Measurements from ENCODE around the gene SPRN.

Gene SPRN

DNA sequence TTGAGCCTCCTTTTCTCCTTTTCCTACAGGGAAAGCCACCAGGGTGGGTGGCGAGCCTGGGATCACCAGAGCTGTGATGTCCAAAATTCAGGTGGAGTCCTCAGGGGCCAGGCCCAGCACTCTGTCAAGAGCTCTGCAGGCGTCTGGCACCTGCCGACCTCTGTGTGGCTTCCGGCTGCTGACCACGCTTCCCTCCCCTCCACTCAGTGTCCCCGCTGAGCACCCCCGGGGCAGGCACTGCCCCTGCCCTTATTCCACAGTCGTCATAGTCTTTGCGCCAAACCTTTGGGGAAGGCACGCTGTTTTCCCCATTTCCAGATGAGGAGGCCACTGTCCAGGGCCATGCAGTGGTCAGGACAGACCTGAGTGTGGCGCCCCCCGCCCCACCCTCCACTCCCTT is 22.9 kb downstream of the SPRN start:
- in situ Hi-C loops (cut with HindIII; ENCODE audit: low sequenced_read_pairs), result no loop called here
- TF ChIP-seq, protein P1, sequence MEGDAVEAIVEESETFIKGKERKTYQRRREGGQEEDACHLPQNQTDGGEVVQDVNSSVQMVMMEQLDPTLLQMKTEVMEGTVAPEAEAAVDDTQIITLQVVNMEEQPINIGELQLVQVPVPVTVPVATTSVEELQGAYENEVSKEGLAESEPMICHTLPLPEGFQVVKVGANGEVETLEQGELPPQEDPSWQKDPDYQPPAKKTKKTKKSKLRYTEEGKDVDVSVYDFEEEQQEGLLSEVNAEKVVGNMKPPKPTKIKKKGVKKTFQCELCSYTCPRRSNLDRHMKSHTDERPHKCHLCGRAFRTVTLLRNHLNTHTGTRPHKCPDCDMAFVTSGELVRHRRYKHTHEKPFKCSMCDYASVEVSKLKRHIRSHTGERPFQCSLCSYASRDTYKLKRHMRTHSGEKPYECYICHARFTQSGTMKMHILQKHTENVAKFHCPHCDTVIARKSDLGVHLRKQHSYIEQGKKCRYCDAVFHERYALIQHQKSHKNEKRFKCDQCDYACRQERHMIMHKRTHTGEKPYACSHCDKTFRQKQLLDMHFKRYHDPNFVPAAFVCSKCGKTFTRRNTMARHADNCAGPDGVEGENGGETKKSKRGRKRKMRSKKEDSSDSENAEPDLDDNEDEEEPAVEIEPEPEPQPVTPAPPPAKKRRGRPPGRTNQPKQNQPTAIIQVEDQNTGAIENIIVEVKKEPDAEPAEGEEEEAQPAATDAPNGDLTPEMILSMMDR (IDR thresholded peaks at IDR 0.05; ENCODE audit: low read depth, low read length, missing control alignments), result no peak
- no peak overlapping the region for H3K4me3 ChIP-seq (ENCODE audit: low read depth, low read length)
- no peak for DNase-seq (ENCODE audit: low read depth)

DNA sequence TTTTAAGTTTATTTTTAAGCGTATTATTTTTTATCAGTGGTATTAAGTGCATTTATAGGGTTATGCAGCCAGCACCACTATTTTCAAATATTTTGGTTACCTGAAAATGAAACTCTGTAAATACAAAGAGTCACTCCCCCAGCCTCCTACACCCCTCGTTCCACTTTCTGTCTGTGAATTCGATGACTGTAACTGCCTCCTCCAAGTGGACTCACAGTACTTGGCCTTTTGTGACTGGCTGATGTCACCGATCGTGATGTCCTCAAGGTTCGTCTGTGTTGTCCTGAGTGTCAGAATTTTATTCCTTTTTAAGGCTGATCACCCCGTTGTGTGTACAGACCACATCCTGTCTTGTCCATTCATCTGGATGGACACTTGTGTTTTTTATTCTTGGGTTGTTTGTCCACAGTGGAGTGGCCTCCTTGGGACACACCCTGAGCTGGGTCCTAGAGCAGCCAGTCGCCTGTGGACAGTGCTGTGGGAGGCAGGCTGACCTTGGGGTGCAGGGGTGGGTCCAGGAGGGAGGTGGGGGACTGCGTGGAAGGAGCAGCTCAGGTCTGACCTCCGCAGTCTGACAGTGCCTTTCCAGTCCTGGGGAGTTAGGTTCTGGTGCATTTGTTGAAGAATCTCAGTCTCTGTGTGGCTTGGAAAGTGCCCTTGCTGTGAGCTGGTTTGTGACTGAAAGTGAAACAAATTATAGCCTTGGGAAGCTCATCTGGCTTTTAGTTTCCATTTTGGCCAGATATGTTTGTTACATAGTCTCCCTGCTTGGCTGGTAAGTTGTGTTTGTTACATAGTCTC is 23.6 kb downstream of the SPRN start:
- TF ChIP-seq, protein P1 (IDR thresholded peaks at IDR 0.05; ENCODE audit: low read depth, low read length, missing control alignments), result no peak
- no peak for DNase-seq (ENCODE audit: low read depth)
- H3K4me3 ChIP-seq (ENCODE audit: low read depth, low read length), result no peak overlapping the region
- in situ Hi-C loops (cut with HindIII; ENCODE audit: low sequenced_read_pairs), result no loop called here

DNA sequence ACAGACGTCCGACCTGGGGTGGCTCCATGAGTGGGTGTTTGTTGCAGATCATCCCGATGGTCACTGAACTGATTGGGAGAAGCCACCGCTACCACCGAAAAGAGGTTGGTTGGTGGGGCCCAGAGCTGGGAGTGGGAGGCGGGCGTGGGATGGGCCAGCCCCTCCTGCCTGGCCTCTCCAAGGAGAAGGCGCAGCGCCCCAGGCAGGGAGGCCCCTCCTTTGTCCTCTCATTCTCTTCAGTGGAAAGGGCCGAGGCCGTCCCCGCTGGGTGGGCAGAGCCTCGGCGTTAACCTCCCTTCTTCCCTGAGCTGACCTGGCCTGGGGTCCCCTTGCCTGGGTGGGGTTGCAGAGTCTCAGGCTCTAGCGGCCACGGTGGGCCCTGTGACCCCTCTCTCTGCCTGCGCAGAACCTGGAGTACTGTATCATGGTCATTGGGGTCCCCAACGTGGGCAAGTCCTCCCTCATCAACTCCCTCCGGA is 25.3 kb downstream of the SPRN start:
- no peak overlapping the region for H3K4me3 ChIP-seq (ENCODE audit: low read depth, low read length)
- no peak for DNase-seq (ENCODE audit: low read depth)
- TF ChIP-seq, protein P1 (IDR thresholded peaks at IDR 0.05; ENCODE audit: low read depth, low read length, missing control alignments), result no peak
- in situ Hi-C loops (cut with HindIII; ENCODE audit: low sequenced_read_pairs), result no loop called here

DNA sequence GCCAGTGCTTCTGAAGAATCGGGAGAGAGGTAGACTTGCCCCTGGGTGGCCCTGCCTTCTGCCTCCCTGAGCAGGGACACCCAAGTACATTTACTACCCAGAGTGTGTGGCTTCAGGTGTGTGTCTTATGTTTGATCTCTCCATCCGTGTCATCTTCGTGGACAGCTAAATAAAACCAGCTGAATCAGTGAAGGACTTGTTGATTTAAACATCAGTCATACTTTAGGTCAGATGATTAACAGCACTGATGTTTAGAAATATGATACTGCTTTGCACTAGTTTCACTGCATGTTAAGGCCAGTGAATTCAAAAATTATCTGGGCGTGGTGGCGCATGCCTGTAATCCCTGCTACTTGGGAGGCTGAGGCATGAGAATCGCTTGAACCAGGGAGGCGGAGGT is 26.5 kb downstream of the SPRN start:
- no peak for DNase-seq (ENCODE audit: low read depth)
- H3K4me3 ChIP-seq (ENCODE audit: low read depth, low read length), result no peak overlapping the region
- TF ChIP-seq, protein P1 (IDR thresholded peaks at IDR 0.05; ENCODE audit: low read depth, low read length, missing control alignments), result no peak
- in situ Hi-C loops (cut with HindIII; ENCODE audit: low sequenced_read_pairs), result no loop called here

DNA sequence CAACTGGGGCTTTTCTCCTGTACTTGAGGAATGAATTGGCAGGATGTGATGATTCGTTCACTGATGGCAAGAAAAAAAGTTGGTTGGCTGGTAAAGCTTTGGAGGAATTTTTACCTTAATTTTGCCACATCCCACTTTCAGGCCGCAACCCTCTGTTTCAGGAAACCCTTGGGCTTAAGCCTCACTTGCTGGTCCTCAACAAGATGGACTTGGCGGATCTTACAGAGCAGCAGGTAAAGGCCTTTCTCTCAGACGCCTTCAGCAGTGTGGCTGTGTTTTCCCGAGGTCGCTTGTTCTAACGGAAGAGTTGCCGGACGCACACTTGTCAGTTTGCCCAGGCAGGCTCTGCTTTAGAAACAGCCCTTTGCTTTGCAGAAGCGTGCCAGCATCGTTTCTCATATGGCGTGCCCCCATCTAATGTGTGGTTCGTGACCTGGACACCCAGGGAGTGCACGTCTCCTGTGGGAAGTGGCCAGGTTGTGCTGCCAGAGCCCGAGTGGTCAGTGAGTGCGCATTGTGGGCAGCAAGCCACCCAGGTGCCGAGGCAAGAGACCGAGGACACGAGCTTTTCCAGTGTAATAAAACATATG is 28.3 kb downstream of the SPRN start:
- H3K4me3 ChIP-seq (ENCODE audit: low read depth, low read length), result no peak overlapping the region
- TF ChIP-seq, protein P1 (IDR thresholded peaks at IDR 0.05; ENCODE audit: low read depth, low read length, missing control alignments), result no peak
- no peak for DNase-seq (ENCODE audit: low read depth)
- in situ Hi-C loops (cut with HindIII; ENCODE audit: low sequenced_read_pairs), result no loop called here

DNA sequence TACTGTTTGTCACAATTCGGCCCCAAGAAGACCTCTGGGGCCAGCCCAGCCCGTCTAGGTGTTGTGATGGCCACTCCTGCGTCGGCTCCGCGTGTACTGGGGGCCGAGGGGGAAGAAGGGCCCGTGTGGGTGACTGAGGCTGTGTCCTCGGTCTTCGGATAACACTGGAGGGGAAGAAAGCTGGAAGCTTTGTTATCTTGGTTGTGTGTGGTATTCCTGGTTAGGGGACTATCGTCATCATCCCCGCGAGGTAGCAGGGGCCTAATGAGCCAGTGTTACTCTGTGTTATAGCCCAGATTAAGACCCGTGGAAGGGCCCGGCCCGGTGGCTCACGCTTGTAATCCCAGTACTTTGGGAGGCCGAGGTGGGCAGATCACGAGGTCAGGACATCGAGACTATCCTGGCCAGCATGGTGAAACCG is 29.6 kb downstream of the SPRN start:
- no peak for DNase-seq (ENCODE audit: low read depth)
- TF ChIP-seq, protein P1 (IDR thresholded peaks at IDR 0.05; ENCODE audit: low read depth, low read length, missing control alignments), result no peak
- in situ Hi-C loops (cut with HindIII; ENCODE audit: low sequenced_read_pairs), result no loop called here
- peak overlapping the region; percentile 87 for H3K4me3 ChIP-seq (ENCODE audit: low read depth, low read length)

Data from astrocyte of the cerebellum (primary cell).